Heart right ventricle (tissue), 16 donors: ENCODE measurements around the gene SLITRK3. TPM values are rescaled to one million over a fixed set of nuclear protein-coding genes. Genes with fewer than 3 reads are reported as not detected.
A peak's percentile ranks its signal among the peaks of the same experiment; 100 is the strongest.

Experiments used
- ATAC-seq, 8 donors: fragments of 200-7000 bp; cut with Tn5 transposase; one replicate each; pipeline ENCODE4 v1.9.1; 2020; ENCODE audit warnings: mild to moderate bottlenecking in 8 of 8, moderate library complexity in 8 of 8, moderate number of reproducible peaks in 1 of 8
- DNase-seq, 2 donors: peaks; one replicate each; pipeline ENCODE4 v3.0.0-alpha.2; 2020
- H3K27ac ChIP-seq, 10 donors: fragments of 200-600 bp; sonication (generic) in 2 of 10; one replicate each; pipeline versions ENCODE4 v1.5.0 to v1.8.0; 2020 to 2022; ENCODE audit warnings: mild to moderate bottlenecking in 3 of 10
- H3K27me3 ChIP-seq, 7 donors: fragments of 200-600 bp; one replicate each; pipeline ENCODE4 v1.8.0; 2021 to 2022; ENCODE audit warnings: mild to moderate bottlenecking in 2 of 7
- H3K36me3 ChIP-seq, 9 donors: fragments of 200-600 bp; sonication (generic) in 1 of 9; one replicate each; pipeline versions ENCODE4 v1.5.0 to v1.8.0; 2020 to 2022; ENCODE audit warnings: mild to moderate bottlenecking in 2 of 9
- H3K4me1 ChIP-seq, 9 donors: fragments of 200-600 bp; sonication (generic) in 1 of 9; one replicate each; pipeline versions ENCODE4 v1.5.0 to v1.8.0; 2020 to 2022; ENCODE audit warnings: mild to moderate bottlenecking in 4 of 9
- H3K4me3 ChIP-seq, 10 donors: fragments of 200-600 bp; sonication (generic) in 2 of 10; one replicate each; pipeline versions ENCODE4 v1.5.0 to v1.8.0; 2020 to 2022; ENCODE audit warnings: mild to moderate bottlenecking in 7 of 10, moderate library complexity in 2 of 10
- H3K9me3 ChIP-seq, 11 donors: fragments of 200-600 bp in 10 of 11; sonication (generic) in 2 of 11; one replicate each; pipeline versions ENCODE4 v1.5.0 to v1.8.0; 2013 to 2022; ENCODE audit warnings: mild to moderate bottlenecking in 2 of 11, control low read depth in 1 of 11, moderate library complexity in 1 of 11
- WGBS, 2 donors: extraction: QIAGEN DNeasy Blood & Tissue Kit; methylation state at CpG; one replicate each; pipeline ENCODE4 v1.1.7; 2013; ENCODE audit warnings: inconsistent platforms in 1 of 2; 5-methylcytosine and 5-hydroxymethylcytosine counted together
- intact Hi-C, 10 donors: fragments of 100-400 bp; cut with DNase I; formaldehyde crosslinking; loops; one replicate each; pipeline versions ENCODE4 v1.11.1 to v1.14.2; 2022
- polyA plus RNA-seq, 2 donors: library from polyadenylated mRNA; stranded (reverse); fragments of 200-250 nt; gene quantifications; one replicate each; pipeline ENCODE4 v1.2.3, GENCODE V29; 2013
- total RNA-seq, 10 donors: library from RNA; stranded (reverse); fragmentation: NEBNext Ultra II Directional in 3 of 10; extraction: Animal tissue kit (Norgen Biotek cat#: 25700) in 3 of 10; gene quantifications; one replicate each; pipeline versions ENCODE4 v1.2.1 to v1.2.4, GENCODE V29; 2021 to 2023
- TF ChIP-seq, protein P1 (sequence below), 9 donors: fragments of 200-600 bp; sonication (generic) in 2 of 9; IDR thresholded peaks; one replicate each; pipeline versions ENCODE4 v1.5.0 to v1.8.0; 2021 to 2022; ENCODE audit warnings: antibody characterized with exemption in 9 of 9, mild to moderate bottlenecking in 5 of 9, moderate library complexity in 1 of 9
- donor health status: Arrhythmogenic right ventricular cardiomyopathy.
- donor health status: ischemic (EF 13 %, LVEDD 7.1; RV severe dilation, severe dysfunction).
- donor health status: healthy with polysubstance abuse.
- donor health status: DM: no; HTN: yes; CAD: no.
- donor health status: DM: no; HTN: no; CAD: no.
- donor health status: ischemic (EF 25% LVEDD 6.9; RV normal size, moderate dysfunction).
- donor health status: ischemic (EF 25% LVEDD 5.7; RV mildly dilated, moderate dysfunction).
- donor health status: healthy.
- donor health status: DM: yes; HTN: yes; CAD: no.
- donor health status: Ischemic cardiomyopathy.
- donor health status: ischemic (EF 35%, LVEDD 5.7; RV mildly dilated, moderate dysfunction).
- donor health status: nonischemic (EF 11% LVEDD 7.7; RV severe dilation, severe dysfunction).
- donor health status: DM: yes; HTN: yes; CAD: no.
- donor health status: PGD.
- donor health status: ischemic (EF 29% LVEDD 5.4; RV normal size, mild dysfunction).
- donor health status: nonischemic (EF 23%, LVEDD 6.1; RV moderate dilation, normal function).

Gene SLITRK3
- total and polyA plus RNA-seq, 12 donors = not detected

DNA sequence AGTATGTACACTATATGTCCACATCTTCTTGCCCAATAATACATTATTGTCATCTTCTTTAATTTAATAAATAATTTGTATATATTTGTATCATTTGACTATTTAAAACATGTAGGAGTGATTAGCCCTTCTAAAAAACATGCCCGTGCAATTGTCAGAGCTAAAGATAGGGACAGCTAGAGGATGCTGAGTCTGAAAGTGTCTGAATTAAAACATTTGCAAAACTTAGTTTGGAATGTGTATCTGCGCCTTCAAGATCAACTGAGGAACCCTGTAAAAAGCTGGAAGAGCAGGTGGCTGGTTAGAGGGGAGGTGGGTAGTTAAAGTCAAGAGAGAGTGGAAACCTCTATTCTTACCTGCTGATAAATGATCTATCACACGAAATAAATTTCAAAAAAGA lies 4.7 kb downstream of the SLITRK3 start:
- no peaks in the 10 kb centered on the region for H3K9me3 ChIP-seq
- TF ChIP-seq, protein P1, sequence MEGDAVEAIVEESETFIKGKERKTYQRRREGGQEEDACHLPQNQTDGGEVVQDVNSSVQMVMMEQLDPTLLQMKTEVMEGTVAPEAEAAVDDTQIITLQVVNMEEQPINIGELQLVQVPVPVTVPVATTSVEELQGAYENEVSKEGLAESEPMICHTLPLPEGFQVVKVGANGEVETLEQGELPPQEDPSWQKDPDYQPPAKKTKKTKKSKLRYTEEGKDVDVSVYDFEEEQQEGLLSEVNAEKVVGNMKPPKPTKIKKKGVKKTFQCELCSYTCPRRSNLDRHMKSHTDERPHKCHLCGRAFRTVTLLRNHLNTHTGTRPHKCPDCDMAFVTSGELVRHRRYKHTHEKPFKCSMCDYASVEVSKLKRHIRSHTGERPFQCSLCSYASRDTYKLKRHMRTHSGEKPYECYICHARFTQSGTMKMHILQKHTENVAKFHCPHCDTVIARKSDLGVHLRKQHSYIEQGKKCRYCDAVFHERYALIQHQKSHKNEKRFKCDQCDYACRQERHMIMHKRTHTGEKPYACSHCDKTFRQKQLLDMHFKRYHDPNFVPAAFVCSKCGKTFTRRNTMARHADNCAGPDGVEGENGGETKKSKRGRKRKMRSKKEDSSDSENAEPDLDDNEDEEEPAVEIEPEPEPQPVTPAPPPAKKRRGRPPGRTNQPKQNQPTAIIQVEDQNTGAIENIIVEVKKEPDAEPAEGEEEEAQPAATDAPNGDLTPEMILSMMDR (IDR thresholded peaks at IDR 0.05) = no peak
- peaks cover 0 to 33% (median 21%) of the 10 kb centered on the region in 9 donors for H3K4me1 ChIP-seq
- WGBS, 2 donors = 54 to 55% methylated on average over 3 of the region's 3 CpGs
- H3K27ac ChIP-seq = no peak overlapping the region
- DNase-seq (no peak), ATAC-seq (no peak)
- no peak overlapping the region for H3K4me3 ChIP-seq
- H3K27me3 ChIP-seq = peaks cover 0 to 49% (median 39%) of the 10 kb centered on the region in 7 donors
- no peaks in the 10 kb centered on the region for H3K36me3 ChIP-seq
- intact Hi-C loops = no loop called here

DNA sequence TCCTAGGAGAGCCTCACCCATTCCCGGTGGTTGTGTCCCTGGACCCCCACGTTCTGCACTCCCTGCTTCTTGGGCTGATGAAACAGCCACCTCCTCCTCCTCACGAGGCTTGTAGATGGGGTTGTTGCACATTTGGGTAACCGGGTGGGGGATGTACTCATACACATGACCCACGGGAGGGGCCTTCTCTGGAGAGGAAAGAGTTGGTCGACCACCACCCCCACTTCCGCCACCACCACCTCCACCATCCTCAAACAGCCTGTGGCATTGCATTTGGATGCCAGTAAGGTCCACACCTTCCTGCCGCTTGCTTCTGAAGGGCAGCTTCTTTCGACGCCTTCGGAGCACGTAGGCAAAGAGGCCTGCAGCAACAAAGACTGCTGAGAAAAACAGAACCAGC lies 7.7 kb downstream of the SLITRK3 start:
- no peak overlapping the region for H3K4me3 ChIP-seq
- H3K27me3 ChIP-seq = peaks cover 0 to 25% (median 9%) of the 10 kb centered on the region in 7 donors
- TF ChIP-seq, protein P1 (IDR thresholded peaks at IDR 0.05) = no peak
- no peaks in the 10 kb centered on the region for H3K9me3 ChIP-seq
- H3K27ac ChIP-seq = no peak overlapping the region
- DNase-seq = no peak
- H3K4me1 ChIP-seq = peaks cover 0 to 3% (median under 1%) of the 10 kb centered on the region in 9 donors
- intact Hi-C loops = loop anchor here in 1 of 10 donors (10.0 kb wide), 1 partner anchor 1234 kb away; no protein-coding TSS in a partner anchor
- ATAC-seq = no peak
- WGBS, 2 donors = 89 to 92% methylated on average over 12 of the region's 12 CpGs
- no peaks in the 10 kb centered on the region for H3K36me3 ChIP-seq

DNA sequence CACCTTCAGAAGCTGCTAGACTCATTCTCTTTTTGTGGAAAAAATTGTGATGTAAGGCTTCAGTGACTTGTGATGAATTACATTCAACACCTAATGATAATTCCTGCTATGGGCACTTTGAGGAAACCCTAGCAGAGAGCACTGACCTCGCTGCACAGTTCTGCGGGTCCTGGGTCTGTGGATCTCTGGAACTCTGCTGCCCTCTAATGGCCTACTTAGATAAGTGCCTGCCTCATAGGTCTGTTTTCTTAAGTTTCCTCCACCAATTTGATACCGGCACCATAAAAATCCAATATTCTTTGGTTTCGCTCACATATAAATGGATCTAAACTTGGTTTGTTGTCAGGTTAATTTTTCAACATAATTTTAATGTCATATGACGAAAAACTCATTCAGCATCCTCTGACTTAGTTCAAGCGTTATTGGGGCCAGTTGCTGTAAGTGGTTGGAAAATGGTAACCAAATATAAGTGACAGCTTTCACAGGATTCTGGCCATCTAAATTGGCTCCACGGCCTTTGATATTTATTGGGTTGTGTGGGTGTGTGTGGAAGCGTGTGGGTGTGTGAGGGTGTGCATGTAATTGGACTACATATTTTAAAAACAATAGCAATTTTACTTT lies 10.4 kb downstream of the SLITRK3 start:
- peak in 1 of 2 donors; percentile 29 for DNase-seq
- intact Hi-C loops = loop anchor here in 1 of 10 donors (10.0 kb wide), 1 partner anchor 1231 kb away; no protein-coding TSS in a partner anchor
- Histone ChIP-seq H3K4me1 (no peaks in the 10 kb centered on the region), H3K4me3 (no peak overlapping the region), H3K36me3 (no peaks in the 10 kb centered on the region), H3K9me3 (no peaks in the 10 kb centered on the region), H3K27ac (no peak overlapping the region), H3K27me3 (peaks cover 0 to 11% (median 0%) of the 10 kb centered on the region in 7 donors)
- WGBS, 2 donors = 18 to 21% methylated on average over 8 of the region's 8 CpGs
- TF ChIP-seq, protein P1 (IDR thresholded peaks at IDR 0.05) = peak; percentile 50 to 86 (median 81)
- peak in 6 of 8 donors; percentile 62 to 87 (median 68) for ATAC-seq

GRCh38 chr3:165181556-165181955 lies 14.6 kb downstream of the SLITRK3 start:
- H3K27ac ChIP-seq = no peak overlapping the region
- WGBS, 2 donors = 52 to 70% methylated on average over 1 of the region's 1 CpG
- H3K36me3 ChIP-seq = no peaks in the 10 kb centered on the region
- H3K4me3 ChIP-seq = no peak overlapping the region
- peaks cover 0 to 11% (median 0%) of the 10 kb centered on the region in 7 donors for H3K27me3 ChIP-seq
- H3K4me1 ChIP-seq = no peaks in the 10 kb centered on the region
- TF ChIP-seq, protein P1 (IDR thresholded peaks at IDR 0.05) = no peak
- no peaks in the 10 kb centered on the region for H3K9me3 ChIP-seq
- intact Hi-C loops = loop anchor here in 1 of 10 donors (10.0 kb wide), 1 partner anchor 1227 kb away; no protein-coding TSS in a partner anchor
- DNase-seq (no peak), ATAC-seq (no peak)
